Measurements from ENCODE around the gene CSH2.

The CSH2 gene

GRCh38 chr17:63833026-63833740 lies 40.3 kb downstream of the CSH2 start:
- DNase-seq = no peak

GRCh38 chr17:63832455-63832854 lies 41.0 kb downstream of the CSH2 start:
- no peak for DNase-seq

GRCh38 chr17:63832014-63832413 lies 41.5 kb downstream of the CSH2 start:
- no peak for DNase-seq

- no peak for DNase-seq
Measured at GRCh38 chr17:63831505-63831904, 42.0 kb downstream of the CSH2 start.

GRCh38 chr17:63830904-63831491 lies 42.5 kb downstream of the CSH2 start:
- no peak for DNase-seq

- DNase-seq = no peak
Measured at GRCh38 chr17:63830278-63830677, 43.2 kb downstream of the CSH2 start.

- DNase-seq = no peak
Measured at GRCh38 chr17:63828936-63829335, 44.5 kb downstream of the CSH2 start.

- DNase-seq = no peak
Measured at GRCh38 chr17:63827801-63828221, 45.7 kb downstream of the CSH2 start.

GRCh38 chr17:63827002-63827800 lies 46.3 kb downstream of the CSH2 start, which contains the start of the genes FTSJ3 and PSMC5:
TSS of gene FTSJ3 (minus strand) at chr17:63827663. CDS start at chr17:63826902, 761 bp downstream.
TSS of gene PSMC5 (plus strand) at chr17:63827431. CDS start at chr17:63827491, 60 bp downstream.
- DNase-seq = peak; percentile 96

GRCh38 chr17:63826468-63827001 lies 46.9 kb downstream of the CSH2 start:
- no peak for DNase-seq

GRCh38 chr17:63824362-63824761 lies 49.1 kb downstream of the CSH2 start:
- no peak for DNase-seq

- no peak for DNase-seq
Measured at GRCh38 chr17:63823659-63824331, 49.7 kb downstream of the CSH2 start.

- no peak for DNase-seq
Measured at GRCh38 chr17:63822537-63822936, 50.9 kb downstream of the CSH2 start.
